GM21360 (cell line): ENCODE measurements around the gene GAB2.
A peak's percentile ranks its signal among the peaks of the same experiment; 100 is the strongest.
"Not testable (repeated sequence)": the region's sequence is repeated elsewhere in the genome, so short reads cannot be mapped to it uniquely, and the experiment has no call there.

Experiments used
- ATAC-seq: cut with Tn5 transposase; IDR thresholded peaks from one replicate; pipeline ENCODE4 v1.9.1; 2021; ENCODE audit warnings: mild to moderate bottlenecking, moderate library complexity; ENCODE audit not compliant: unreplicated experiment

Gene GAB2

DNA sequence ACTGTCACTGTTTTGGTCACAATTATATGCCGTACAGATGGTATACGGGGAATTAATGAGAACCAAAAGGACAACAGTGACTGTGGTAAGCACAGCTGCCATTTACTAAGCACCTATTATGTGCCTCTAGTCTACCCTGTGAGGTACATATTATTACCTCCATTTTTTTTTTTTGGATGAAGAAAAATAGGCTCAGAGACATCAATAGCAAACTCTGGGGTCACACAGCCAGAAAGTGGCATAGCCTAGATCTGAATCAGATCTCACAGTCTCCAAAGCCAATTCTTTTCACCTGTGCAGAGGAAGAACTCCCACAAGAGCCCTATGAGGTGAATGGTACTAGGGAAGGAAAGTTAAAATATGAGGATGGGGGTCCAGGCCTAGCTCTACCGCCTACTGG is 160.0 kb downstream of the GAB2 start:
- ATAC-seq: no peak

DNA sequence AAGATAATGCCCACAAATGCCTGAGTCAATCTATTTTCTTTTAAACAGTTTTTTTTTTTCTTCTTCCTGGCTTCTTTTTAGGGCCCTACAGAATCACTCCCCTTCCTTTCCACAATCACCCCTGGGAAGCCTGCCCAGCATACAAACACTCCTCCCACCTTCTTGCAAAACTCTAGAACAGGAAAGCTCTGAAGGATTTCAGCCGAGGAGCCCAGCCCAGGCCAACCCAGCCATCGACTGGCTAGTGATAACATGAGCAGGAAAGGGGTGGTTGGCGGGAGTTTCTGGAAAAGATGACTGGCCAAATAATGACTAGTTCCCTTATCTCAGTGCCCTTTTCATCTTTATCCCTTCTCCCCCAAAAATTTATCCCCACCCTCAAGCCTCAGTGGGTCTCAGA is 160.7 kb downstream of the GAB2 start:
- ATAC-seq: no peak

- ATAC-seq: no peak
These were observed 161.7 kb downstream of the GAB2 start for GRCh38 chr11:78255919-78256318.

DNA sequence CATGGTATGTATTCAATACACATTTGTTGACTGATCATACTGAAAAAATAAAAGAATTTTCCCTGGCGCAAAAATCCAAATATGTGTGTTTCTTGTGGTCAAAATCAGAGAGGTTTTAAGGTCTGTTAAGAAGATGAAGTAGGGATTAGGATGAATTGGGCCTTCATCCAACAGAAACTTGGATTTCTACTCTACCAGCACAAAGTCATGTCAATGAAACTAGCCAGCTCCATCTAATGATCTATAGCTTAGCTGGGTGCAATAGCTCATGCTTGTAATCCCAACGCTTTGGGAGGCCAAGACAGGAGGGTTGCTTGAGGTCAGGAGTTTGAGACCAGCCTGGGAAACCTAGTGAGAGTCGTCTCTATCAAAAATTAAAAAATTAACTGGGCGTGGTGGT is 163.4 kb downstream of the GAB2 start:
- ATAC-seq: no peak

GRCh38 chr11:78253797-78254196 is 163.8 kb downstream of the GAB2 start:
- no peak for ATAC-seq

GRCh38 chr11:78251083-78251775 is 166.4 kb downstream of the GAB2 start:
- ATAC-seq: no peak

GRCh38 chr11:78250099-78250498 is 167.5 kb downstream of the GAB2 start:
- ATAC-seq: no peak

DNA sequence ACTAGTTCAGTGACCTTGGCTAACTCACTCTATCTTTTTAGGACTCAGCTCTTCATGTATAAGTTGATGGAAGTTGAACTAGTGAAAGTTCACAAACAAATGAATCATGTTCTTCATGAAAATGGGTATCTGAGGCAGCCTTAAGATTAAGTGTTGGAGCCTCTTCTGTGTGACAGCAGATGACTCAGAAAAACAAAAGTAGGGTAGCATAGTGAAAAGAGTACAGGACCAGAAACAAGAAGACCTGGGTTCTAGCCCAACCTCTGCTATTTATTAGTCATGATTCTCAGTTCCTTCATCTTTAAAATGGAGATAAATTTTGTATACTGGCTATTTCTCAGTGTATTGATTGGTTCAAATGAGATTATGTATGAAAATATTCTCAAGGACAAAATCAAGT is 168.7 kb downstream of the GAB2 start:
- no peak for ATAC-seq

DNA sequence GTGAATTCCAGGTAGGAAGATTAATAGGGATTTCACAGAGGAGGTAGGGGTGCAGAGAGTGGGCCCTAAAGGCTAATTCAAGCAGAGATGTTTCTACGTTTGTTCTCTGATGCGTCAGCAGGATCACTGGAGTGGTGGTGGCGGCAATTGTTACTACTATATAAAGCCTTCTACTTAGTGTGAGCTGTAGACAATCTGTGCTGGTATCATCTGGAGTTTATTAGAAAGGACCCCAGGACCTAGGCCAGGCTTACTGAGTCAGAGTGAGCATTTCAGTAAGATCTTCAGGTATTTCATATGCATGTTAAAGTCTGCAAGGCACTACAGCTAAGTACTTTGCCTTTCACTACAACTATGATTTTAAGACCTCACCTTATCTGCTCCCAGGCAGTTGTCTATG is 169.4 kb downstream of the GAB2 start:
- no peak for ATAC-seq

GRCh38 chr11:78244546-78245255 is 172.9 kb downstream of the GAB2 start:
- no peak for ATAC-seq

DNA sequence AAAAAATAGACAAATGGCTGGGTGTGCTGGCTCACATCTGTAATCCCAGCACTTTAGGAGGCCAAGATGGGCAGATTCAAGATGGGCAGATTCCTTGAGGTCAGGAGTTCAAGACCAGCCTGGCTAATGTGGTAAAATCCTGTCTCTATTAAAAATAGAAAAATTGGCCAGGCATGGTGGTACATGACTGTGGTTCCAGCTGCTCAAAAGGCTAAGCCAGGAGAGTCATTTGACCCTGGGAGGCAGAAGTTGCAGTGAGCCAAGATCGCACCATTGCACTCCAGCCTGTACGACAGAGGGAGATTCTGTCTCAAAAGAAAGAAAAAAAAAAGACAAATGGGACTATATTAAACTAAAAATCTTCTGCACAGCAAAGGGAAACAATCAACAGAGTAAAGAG is 173.5 kb downstream of the GAB2 start:
- no peak for ATAC-seq

DNA sequence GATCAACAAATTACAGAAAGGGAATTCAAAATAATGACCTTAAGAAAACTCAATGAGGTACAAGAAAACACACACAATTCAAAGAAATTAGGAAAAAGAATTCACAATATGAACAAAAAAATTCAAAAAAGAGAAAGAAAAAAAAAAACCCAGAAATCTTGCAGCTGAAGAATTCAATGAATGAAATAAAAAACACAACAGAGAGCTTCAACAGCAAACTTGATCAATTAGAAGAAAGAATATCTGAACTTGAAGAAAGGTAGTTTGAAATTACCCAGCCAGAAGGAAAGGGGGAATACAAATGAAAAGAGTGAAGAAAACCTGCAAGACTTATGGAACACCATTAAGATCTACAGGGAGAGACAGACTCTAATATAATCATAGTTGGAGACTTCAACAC is 176.1 kb downstream of the GAB2 start:
- no peak for ATAC-seq

DNA sequence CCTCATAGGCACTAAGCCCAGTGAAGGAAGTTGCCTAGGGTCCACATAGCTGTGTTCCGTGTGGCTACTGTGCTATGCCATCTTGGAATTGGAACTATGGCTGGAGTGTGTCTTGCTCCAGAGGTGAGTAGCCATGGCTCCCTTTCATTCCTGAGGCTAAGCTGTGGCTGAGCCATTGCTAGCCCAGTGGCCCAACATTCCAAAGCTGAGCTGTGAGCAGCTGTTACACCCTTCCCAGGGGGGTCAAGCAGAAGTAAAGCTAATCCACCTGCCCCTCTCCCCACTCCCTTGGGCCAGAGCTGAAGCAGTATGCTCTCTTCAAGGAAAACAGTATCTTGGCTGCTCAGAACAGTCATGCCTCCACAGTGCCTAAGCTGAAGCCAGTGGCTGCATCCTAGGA is 177.8 kb downstream of the GAB2 start:
- no peak for ATAC-seq

GRCh38 chr11:78237293-78238046 is 180.2 kb downstream of the GAB2 start:
- no peak for ATAC-seq

GRCh38 chr11:78234006-78234405 is 183.6 kb downstream of the GAB2 start:
- ATAC-seq: no peak

DNA sequence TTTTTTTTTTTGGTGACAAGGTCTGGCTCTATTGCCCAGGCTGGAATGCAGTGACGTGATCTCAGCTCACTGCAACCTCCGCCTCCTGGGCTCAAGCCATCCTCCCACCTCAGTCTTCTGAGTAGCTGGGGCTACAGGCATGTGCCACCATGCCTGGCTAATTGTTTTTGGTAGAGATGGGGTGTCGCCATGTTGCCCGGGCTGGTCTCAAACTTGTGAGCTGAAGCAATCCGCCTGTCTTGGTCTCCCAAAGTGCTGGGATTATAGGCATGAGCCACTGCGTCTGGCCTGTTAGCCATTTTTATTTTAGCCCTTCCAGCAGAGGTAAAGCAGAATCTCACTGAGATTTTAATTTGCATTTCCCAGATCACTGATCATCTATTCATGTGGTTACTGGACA is 184.6 kb downstream of the GAB2 start:
- not testable (repeated sequence) for ATAC-seq

GRCh38 chr11:78231962-78232501 is 185.6 kb downstream of the GAB2 start:
- ATAC-seq: no peak

DNA sequence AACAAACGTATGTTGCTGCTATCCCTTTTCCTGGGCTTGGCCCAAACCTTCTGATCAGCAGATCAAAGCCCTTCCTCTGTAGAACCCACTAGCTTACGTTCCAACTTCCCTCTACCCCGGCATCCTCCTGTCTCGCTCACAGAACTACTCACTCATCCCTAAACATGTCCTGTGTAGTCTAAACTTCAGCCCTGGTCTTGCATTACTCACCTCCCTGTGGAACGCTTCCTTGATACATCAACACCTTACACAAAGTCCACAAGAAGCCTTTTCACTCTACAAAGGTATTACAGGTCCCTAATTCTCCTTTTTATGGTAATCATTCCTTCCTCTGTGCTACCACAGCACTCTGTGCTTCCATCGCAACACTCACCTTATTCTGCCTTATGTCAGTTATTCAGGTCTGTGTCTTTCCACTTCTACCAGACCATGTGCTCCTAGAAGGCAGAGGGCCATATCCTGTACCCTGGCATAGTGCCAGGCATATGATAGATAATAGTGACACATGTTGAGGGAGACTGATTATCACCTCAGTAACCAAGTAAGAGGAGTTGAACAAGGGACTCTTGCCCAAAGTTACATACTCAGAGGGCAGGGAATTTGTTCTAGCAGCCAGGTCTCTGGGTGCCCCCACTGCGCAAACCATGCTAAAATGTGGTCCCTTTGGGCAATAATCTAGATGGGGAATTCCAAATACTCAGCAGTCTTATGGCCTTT is 187.3 kb downstream of the GAB2 start:
- no peak for ATAC-seq

GRCh38 chr11:78229106-78229505 is 188.5 kb downstream of the GAB2 start:
- ATAC-seq: no peak

DNA sequence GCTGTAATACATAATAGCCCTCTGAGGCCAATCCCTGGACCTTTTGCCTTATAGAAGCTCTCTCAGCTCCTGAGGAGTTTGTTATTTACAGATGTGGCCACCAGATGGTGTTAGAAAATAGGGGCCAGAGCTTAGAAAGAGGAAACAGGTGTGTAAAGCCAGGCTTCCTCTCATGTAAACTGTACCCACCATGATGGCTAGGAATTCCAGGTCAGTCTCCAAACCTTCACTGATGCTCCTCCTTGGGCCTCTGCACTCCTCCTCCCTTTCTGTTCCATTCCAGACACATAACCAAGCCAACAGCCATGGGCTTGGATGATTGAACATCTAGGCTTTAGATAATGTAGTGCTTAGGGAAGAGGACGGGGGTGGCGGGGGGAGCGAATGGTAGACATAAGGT is 189.2 kb downstream of the GAB2 start:
- ATAC-seq: peak; percentile 56

DNA sequence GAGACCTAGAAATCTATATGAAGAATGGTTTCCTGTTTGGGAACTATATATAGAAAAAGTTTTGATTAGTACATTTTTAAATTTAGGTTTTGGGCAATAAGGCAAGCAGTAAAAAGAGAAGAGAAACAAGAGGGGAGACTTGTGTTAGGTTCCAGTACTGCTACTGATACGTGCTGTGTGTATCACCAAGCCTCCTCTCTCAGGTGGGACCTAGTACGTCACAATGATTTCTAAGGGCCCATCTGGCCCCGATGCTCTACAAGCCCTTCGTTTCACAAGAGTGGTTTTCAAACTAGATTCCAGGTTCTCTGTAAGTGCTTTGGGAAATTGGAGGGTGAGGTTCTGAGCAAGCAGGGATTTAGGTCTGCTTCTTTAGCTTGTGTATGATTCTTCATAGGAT is 189.7 kb downstream of the GAB2 start:
- ATAC-seq: peak; percentile 43
